OCI-M2 (cell line): Measurements from ENCODE around the gene RPRD1B.

Experiments
- DNase-seq: peaks from one replicate; lab custom pipeline; 2025; ENCODE audit not compliant: unreplicated experiment; lab: John Stamatoyannopoulos, UW

The RPRD1B gene

DNA sequence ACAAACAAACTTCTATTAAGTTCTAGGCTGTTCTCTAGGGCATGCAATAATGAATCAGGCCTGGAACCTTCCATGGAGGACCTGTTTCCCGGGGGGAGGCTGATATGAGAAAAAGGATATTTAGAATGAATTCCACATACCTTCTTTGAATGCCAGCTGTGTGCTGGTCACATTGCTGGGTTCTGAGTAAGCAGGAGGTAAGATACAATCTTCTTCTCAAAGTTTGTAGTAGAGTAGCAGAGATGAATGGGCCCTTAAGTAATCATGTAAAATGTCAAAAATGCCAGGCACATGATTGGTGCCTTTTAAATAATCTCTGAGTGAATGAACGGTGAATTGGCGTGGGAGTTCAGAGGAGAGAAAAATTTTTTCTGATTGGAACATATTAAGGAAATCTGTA is 84.1 kb downstream of the RPRD1B start:
- no peak for DNase-seq

DNA sequence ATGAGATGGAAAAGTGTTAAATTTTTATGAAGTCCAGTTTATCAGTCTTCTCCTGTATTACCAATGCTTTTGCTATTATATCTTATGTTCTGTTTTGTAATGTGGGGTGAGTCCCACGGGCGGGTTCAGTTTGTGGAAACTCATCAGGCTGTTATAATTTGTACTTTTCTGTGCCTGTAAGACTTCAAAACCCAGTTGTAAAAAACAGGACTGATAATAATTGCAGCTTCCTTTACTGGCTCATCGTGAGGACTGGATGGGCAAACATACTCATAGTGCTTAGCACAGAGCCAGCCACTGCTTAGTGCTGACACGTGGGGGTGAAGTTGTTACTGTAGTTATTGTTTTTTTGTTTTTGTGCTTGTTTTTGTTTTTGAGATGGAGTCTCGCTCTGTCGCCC is 85.9 kb downstream of the RPRD1B start:
- DNase-seq = no peak

DNA sequence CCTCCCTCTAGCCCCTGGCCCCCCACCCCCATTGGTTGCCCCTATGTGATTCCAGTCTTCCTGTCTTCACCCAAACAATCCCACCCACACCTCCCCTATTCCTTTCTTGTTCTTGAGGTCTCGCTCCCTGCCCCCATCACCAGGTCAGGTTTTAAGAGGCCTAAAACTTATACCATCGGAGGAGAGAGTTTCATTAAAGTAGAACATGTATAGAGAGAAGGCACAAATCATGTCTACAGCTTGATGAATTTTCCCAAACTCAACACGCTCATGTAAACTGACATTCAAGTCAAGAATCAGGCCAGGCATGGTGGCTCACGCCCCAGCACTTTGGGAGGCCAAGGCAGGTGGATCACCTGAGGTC is 87.1 kb downstream of the RPRD1B start:
- no peak for DNase-seq

DNA sequence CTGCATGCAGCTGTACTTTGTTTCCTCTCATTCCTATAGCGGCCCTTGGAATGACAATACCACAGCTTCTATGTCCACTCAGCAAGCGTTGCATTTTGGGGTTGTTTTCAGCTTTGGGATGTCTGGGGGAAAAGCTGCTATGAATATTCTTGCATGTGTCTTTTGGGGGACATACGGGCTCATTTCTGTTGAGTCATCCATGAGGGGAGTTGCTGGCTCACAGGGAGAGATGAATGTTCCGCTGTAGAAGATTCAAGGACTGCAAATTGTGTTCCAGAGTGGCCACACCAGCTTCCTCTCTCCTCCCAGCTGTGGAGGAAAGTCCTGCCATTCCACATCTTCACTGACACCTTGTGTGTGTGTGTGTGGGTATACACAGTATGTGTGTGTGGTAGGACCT is 88.2 kb downstream of the RPRD1B start:
- DNase-seq = no peak

DNA sequence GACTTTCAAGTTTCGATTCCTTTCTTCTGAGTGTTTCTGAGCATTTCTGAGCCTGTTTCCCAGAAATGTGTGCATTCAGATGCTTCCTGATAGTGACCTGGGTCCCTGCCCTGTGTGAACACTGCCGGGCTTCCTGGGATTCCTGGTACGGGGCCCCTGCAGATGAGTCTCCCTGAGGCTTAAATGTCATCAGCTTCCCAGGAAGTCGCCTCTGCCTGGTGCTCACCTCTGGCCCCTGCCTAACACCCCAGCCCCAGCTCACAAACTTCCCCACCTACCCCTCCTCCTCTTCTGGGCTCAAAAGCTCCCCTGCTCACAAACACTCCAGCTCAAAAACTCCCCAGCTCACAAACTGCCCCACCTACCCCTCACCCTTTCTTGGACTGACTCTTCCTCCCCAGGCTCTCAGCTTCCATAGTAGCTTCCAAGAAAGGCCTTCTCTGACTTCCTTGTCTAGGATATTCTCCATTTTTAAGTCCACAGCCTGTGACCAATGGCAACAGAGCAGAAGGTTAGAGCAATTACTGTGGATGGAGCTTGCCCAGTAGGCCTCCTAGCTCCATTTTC is 89.6 kb downstream of the RPRD1B start:
- no peak for DNase-seq

DNA sequence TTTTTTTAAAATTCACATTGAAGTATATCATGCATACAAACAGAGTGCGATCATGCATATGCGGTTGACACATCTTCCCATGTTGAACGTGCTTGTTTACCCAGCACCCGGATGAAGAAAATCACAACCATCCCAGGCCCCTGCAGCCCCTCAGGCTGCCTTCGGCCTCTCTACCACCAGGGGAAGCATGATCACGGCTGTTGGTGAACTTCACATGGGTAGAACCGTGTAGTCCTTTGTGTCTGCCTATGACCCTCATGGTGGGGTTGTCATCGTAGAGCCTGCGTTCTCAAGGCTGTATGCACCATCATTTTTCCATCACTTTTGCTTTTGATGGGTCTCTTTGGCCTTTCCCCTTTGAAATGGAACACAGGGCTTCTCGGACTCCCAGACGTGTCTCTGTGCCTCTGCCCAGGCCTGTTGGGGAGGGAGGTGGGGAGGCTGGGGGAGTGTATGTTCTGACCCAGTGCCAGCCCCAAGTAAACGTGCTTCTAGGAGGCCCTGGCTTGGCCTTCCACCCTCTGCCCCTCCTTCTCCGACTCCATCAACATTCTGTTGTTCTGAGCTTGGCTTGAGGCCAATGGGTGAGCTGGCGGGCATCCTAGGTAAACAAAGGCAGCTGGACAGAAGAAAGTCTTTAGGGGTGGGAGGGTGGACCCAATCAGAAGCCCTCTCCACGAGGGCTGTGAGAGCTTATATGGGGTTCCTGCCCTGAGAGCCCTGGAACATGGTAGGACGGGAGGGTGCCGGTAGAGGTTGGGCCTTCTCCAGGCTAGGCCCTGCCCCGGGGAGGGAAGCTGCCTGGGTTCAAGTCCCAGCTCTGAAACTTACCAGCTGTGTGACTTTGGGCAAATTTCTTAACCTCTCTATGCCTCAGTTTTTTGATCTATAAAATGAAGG is 91.9 kb downstream of the RPRD1B start:
- no peak for DNase-seq

DNA sequence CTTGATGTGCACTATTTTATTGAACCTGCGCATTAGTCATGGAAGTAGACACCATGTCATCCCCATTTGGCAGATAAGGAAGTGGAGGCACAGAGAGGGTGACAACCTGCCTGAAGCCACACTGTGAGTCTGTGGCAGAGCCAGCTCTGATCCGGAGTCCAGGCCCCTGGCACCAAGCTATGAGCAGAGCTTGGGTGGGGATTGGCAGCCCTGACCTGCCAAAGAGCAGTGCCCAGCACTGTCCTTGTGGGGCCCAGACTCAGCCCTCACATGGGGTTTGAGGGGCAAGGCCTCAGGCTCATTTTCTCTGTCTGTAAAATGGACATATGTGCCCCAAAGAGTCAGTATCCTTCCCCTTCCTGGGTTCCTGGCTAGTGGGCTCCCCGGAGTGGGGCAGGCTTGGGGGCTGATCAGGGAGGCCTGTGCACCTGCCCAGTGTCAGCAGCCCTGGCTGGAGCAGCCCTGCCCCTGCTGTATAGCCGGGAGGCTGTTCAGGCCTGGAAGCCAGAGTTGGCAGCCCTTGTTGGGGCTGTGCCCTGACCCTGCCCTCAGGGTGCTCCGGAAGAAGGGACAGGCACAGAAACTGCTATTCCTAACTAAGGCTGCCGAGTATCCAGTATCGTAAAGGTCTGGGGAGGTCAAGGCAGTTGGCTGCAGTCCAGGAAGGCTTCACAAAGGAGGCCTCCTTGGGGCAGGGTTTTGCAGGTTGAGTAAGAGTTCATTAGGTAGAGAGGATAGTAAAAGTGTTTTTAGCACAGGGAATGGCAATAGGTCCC is 92.8 kb downstream of the RPRD1B start:
- DNase-seq = no peak

DNA sequence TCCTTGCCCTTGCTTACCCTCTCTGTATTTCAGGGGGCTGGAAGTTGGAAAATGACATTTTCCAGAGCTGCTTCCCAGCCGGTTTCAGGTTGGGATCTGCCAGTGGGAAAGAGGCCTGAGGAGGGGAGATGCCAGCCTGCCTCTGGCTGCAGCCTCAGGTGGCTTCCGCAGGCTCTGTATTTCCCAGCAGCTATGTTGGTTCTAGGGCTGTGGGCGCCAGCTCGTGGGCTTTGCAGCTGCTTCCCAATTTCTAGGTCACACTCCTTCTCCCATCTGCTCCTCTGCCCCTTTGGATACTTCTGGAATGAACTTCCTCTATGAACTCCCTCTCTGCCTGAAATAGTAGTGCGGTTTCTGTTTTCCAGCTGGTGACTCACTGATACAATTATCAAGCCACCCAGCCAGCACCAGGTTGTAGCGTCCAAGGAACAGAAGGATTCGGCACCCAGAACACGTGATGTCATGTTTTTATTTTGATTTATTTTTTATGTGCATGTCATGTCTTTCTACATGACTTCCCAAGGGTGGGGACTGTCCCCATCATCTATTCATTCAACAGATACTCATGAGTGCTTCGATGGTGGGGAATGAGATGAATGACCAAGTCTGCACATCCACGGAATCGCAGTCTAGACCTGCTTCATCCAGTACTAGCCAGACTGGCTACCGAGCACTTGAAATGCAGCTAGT is 93.5 kb downstream of the RPRD1B start:
- DNase-seq = no peak

DNA sequence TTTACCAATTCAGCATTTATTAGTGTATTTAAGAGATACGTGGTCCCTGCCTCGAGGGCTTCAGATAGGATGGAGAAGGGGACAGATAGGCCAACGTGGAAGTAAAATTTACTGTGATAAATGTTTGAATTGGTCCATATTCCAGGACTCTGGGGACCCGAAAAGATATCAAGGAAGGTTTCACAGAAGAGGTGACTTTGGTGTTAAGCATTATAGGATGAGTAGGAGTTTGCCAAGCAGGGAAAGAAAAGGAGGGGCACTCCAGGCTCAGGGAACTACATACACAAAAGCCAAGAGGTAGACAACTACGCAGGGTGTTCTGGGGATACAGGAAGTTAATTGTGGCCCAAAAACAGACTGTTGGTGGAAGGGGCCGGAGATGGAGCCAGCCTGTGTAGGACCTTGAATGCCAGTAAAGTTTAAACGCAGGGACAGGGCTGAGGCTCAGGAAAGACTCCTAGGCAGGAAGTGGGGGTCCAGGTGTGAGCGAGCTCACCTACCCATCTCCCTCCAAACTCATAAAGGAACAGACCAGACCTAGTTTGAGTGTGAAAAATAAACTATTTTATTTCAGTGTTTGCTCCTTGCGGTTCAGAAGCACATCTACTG is 94.5 kb downstream of the RPRD1B start:
- no peak for DNase-seq

DNA sequence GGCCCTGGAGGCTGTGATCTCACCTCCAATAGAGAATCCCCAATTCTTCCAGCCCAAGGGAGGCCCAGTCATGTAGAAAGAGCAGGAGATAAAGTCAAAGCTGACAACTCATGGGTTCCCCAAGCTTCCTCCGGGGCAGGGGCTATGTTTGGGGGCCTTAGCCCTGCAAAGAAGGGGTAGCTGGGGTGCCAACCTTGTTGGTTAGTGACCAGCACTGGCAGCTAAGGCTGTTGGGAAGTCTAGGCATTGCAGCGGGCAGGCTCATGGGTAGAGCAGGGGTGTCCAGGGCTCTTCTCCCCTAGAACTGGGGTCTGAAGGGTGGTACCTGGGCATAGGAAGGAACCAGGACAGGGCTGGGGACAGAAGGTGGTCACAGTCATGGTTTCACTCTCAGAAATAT is 95.1 kb downstream of the RPRD1B start:
- no peak for DNase-seq

DNA sequence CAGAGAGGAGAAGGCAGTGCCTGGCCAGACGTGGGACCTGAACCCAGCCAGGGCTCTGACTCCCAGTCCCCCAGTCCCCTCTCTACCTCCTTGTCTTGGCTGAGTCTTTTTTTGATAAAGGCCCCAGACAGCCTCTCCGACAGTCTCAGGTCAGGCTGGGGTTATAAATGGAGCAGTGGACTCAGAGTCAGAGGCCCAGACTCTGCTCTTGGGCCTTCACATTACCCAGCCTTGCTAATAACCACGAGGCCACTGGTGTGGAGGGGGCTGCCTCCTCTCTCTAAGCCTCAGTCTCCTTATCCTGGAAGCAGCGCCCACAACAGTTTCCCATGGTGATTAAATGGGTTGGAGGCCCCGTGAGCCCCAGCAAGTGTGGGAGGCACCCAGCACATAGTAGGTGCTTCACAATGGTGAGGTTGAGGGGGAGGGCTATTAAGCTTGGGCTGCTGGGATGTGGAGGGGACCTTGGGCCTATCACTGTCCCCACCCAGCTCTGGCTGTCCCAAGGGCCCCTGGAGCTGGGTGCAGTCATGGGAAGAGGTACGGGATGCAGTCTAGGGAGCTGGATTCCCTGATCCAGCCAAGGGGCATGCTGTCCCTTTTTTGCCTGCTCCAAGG is 95.8 kb downstream of the RPRD1B start:
- DNase-seq = no peak

DNA sequence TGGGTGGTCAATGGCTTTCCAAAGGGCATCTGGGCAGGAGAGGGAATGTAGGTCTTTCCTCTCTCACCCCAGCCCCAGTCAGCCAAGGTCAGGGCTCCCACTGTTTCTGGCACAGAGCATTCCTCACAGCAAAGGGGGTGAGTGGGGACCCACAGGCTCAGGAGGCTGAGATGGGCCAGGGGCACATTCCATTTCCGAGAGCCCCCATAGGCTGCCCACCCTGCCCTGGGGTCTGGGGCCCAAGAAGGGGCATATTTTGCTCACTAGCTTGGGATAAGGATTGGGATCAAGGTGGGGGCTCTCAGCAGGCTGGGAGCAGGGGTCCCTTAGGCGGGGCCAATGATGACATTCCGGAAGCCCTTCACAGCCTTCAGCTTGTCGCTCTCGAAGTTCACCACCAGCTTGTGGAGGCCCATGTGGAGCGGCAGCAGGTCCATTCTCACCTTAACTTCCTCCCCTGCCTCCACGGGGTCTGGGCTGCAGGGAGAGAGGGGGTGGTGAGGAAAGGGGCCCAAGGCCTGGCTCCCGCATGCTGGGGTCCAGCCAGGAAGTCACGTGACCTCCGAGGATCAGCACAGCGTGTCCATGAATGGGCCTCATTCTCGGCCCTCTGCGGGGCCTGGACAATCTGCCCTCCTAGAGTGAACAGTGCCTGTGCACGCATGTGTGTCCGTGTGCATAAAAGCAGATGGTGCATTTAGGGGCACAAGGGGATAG is 96.5 kb downstream of the RPRD1B start:
- DNase-seq = no peak

DNA sequence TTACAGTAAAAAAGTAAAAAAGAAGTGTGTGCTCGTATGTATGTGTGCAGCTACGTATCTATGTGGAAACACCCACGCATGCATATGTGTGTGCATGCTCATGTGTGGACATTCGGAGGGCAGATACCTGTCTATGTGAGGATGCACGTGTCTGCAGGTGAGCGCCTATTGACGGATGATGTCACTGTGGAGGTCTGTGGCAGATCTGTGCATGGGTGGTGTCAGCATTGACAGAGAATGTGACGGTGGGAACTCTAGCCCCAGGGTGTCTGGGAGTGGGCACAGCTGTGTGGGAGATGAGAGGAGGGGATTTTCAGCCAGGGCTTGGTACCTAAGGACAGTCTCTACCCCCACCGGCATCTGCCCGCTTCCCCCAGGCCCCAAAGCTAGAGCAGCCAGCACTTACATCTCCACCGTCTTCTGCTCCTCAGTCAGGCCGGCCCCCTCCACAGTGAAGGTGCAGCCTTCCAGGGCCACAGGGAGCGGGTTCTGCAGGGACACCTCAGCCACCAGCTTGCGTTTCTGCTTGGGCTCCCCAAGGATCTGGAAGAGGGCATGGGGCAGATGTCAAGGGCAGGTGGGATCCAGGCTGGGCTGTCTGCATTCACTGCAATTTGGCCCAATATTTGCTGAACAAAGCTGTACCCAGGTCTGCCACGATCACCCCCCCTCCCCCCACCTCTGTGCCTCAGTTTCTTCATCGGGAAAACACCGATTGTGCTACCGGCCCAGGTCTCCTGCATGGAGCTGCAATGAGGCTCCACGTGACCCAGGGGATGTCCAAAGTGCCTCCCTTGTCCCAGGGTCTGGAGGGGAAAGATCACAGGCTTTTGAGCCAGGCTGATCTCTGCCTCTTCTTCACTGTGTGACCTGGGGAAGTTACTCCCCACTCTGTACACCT is 97.4 kb downstream of the RPRD1B start:
- DNase-seq = no peak

DNA sequence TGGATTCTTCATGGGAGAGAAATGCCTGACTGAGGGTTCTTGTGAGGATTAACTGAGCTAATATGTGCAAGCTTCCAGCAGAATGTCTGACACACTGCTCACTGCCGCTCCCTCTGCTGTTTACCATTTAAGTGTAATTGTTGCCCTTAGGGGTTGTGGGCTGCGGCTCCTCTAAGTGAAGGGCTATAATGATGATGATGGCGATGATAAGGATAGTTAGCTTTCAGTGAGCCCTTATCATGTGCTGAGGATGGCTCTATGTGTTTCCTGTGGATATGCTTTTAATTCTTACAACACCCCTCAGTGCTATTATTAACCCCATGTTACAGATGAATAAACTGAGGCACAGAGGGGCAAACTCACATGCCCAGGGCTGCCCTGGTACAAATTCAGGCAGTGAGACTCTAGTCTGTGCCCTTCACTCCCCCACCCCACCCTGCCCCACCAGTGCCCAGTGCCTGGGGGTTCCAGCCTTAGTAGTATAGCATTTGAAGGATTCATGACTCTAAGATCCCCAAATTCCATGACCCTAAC is 98.1 kb downstream of the RPRD1B start:
- DNase-seq = no peak

DNA sequence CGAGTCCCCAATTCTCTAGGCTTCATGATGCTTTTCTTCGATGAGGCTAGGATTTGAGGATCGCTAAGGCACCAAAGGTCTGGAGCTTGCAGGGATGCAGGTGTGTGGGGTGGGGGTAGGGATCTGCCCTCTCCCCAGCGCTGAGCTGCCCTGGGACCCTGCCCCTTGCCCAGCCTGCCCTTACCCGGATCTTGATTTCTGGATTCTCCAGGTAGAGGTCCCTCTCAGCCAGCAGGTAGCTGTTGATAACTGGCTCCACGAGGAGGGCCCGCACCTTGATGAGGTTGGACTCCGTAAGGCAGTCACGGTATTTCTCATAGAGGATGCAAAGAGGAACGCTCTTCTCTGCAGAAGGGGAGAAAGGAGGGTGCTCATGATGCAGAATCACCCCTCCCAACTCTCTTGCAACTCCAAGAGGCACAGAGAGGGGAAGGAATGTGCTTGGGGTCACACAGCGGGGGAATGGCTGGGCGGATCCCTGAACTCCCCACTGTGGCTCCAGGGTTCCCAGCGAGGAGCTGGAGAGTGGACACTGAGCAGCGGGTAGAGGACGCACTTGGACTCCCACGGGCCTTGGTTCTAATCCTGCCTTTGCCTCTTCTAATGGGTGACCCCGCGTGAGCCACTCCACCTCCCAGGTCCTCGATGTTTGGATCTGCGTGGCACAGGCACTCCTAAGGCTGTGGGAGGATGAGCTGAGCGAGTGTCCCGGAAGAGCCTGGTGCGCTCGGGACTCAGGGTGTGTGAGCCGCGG is 98.8 kb downstream of the RPRD1B start:
- no peak for DNase-seq

DNA sequence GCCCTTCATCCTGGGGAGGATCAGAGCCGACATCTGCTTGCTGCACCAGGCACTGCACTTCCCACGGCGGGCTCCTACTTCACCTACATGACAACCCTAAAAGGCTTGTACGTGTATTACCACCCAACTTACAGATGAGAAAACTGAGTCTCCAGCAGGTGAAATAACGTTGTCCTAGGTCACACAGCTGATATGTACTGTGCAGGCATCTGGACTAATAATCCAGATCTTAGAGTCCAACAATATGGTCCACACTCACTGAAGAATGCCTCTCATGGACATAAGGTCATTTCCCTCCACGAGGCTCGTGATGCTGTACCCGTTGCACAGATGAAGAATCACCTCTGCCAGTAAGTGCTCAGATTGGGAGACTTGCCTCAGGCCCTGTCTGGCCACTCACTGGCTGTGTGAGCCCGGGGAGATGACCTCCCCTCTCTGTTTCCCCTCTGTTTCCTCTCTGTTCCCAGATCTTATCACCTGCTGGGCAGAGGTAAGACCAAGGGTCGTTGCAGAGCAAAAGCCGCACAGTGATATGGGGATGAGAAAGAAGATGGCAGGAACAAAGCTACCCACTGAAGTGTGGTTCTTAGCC is 99.5 kb downstream of the RPRD1B start:
- no peak for DNase-seq

DNA sequence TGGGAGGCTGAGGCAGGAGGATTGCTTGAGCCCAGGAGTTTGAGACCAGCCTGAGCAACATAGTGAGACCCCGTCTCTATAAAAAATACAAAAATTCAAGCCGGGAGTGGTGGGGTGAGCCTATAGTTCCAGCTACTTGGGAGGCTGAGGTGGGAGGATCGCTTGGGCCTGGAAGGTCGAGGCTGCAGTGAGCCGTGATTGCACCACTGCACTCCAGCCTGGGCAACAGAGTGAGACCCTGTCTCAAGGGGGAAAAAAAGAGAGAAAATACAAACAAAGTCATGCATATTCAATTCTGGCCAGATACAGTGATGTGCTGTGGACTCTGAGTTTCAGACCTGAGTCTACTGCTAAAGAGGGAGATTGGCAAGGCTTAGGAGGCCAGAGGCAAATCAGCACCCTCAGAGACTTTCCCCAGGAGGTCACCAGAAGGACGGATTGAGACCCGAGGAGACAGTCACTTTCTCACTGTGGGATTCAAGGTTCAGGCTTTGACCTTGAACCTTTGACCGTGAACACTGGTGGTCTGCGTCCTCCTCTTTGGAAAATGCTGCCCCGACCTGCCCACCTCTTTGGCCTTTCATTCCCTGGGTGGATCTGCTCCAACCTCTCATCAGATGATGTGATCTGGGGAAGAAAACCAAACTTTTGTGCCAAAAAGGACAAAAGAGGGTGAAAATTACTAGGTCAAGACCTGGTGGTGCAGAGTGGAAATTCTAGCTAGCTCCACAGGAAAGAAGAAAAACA is 100.3 kb downstream of the RPRD1B start:
- no peak for DNase-seq
